HepG2 (cell line): Measurements from ENCODE around the gene ZNF341. TPM values are rescaled to one million over a fixed set of nuclear protein-coding genes. Genes with fewer than 3 reads are reported as not detected.

Experiments
- IRF2 ChIP-seq: IDR thresholded peaks from 2 replicates; pipeline ENCODE4 v1.6.1; 2018; ENCODE audit warnings: missing genetic modification reagents, missing compliant biosample characterization
- MTA3 ChIP-seq: sonication (generic); formaldehyde crosslinking; IDR thresholded peaks from 2 replicates; pipeline ENCODE4 v1.4.0; 2020; ENCODE audit warnings: missing genetic modification reagents
- REL ChIP-seq: sonication (generic); formaldehyde crosslinking; conservative IDR thresholded peaks from 2 replicates; pipeline ENCODE4 v1.8.0; 2022; ENCODE audit warnings: mild to moderate bottlenecking, missing genetic modification reagents, moderate library complexity
- RFX3 ChIP-seq: IDR thresholded peaks from 2 replicates; pipeline ENCODE4 v1.6.1; 2016; ENCODE audit warnings: missing biosample characterization, missing genetic modification reagents
- RFX5 ChIP-seq: IDR thresholded peaks from 2 replicates; pipeline ENCODE4 v1.6.1; 2011; ENCODE audit warnings: low read depth, low read length, improper control_type of control experiment
- RFXAP ChIP-seq: sonication (generic); formaldehyde crosslinking; IDR thresholded peaks from 2 replicates; pipeline ENCODE4 v1.4.0; 2020; ENCODE audit warnings: missing genetic modification reagents, borderline replicate concordance
- SMARCC2 ChIP-seq: fragments of 450-650 bp; IDR thresholded peaks from 2 replicates; pipeline ENCODE4 v1.6.1; 2017; ENCODE audit warnings: antibody characterized with exemption, mild to moderate bottlenecking
- TBX2 ChIP-seq: sonication (generic); formaldehyde crosslinking; IDR thresholded peaks from 2 replicates; pipeline ENCODE4 v1.5.0; 2020; ENCODE audit warnings: missing genetic modification reagents, mild to moderate bottlenecking, borderline replicate concordance
- TMF1 ChIP-seq: sonication (generic); formaldehyde crosslinking; IDR thresholded peaks from 2 replicates; pipeline ENCODE4 v1.8.1; 2022; ENCODE audit warnings: low read depth, missing genetic modification reagents
- ZBTB38 ChIP-seq: sonication (generic); formaldehyde crosslinking; IDR thresholded peaks from 2 replicates; pipeline ENCODE4 v1.5.1; 2020; ENCODE audit warnings: mild to moderate bottlenecking, missing genetic modification reagents
- ZC3H13 ChIP-seq: sonication (generic); formaldehyde crosslinking; IDR thresholded peaks from 2 replicates; pipeline ENCODE4 v1.8.1; 2023; ENCODE audit warnings: mild to moderate bottlenecking, missing genetic modification reagents, moderate library complexity
- ZFY ChIP-seq: sonication (generic); formaldehyde crosslinking; IDR thresholded peaks from 2 replicates; pipeline ENCODE4 v1.4.0; 2020; ENCODE audit warnings: missing genetic modification reagents
- ZMYM4 ChIP-seq: sonication (generic); formaldehyde crosslinking; IDR thresholded peaks from 2 replicates; pipeline ENCODE4 v1.8.1; 2023; ENCODE audit warnings: mild to moderate bottlenecking, missing genetic modification reagents
- ZNF138 ChIP-seq: sonication (generic); formaldehyde crosslinking; IDR thresholded peaks from 2 replicates; pipeline ENCODE4 v1.5.0; 2020; ENCODE audit warnings: mild to moderate bottlenecking, low read depth, missing genetic modification reagents
- ZNF414 ChIP-seq: sonication (generic); formaldehyde crosslinking; IDR thresholded peaks from 2 replicates; pipeline ENCODE4 v1.5.0; 2020; ENCODE audit warnings: missing genetic modification reagents
- ZNF460 ChIP-seq: sonication (generic); formaldehyde crosslinking; IDR thresholded peaks from 2 replicates; pipeline ENCODE4 v1.5.1; 2020; ENCODE audit warnings: missing genetic modification reagents, mild to moderate bottlenecking, borderline replicate concordance
- ZNF556 ChIP-seq: sonication (generic); formaldehyde crosslinking; IDR thresholded peaks from 2 replicates; pipeline ENCODE4 v1.4.0; 2020; ENCODE audit warnings: mild to moderate bottlenecking, missing genetic modification reagents, borderline replicate concordance
- ZNF577 ChIP-seq: sonication (generic); formaldehyde crosslinking; IDR thresholded peaks from 2 replicates; pipeline ENCODE4 v1.4.0; 2020; ENCODE audit warnings: mild to moderate bottlenecking, low read depth, missing genetic modification reagents, borderline replicate concordance
- ZNF605 ChIP-seq: sonication (generic); formaldehyde crosslinking; IDR thresholded peaks from 2 replicates; pipeline ENCODE4 v1.8.0; 2022; ENCODE audit warnings: mild to moderate bottlenecking, missing genetic modification reagents
- ZNF839 ChIP-seq: sonication (generic); formaldehyde crosslinking; IDR thresholded peaks from 2 replicates; pipeline ENCODE4 v1.4.0; 2020; ENCODE audit warnings: missing genetic modification reagents, mild to moderate bottlenecking, borderline replicate concordance
- ZSCAN12 ChIP-seq: sonication (generic); formaldehyde crosslinking; IDR thresholded peaks from 2 replicates; pipeline ENCODE4 v1.9.0; 2021; ENCODE audit warnings: mild to moderate bottlenecking, missing genetic modification reagents
- ZUFSP ChIP-seq: sonication (generic); formaldehyde crosslinking; IDR thresholded peaks from 2 replicates; pipeline ENCODE4 v1.9.0; 2021; ENCODE audit warnings: missing genetic modification reagents, mild to moderate bottlenecking, borderline replicate concordance
- polyA plus RNA-seq, 8 experiments: library from polyadenylated mRNA; depleted of rRNA in 3 of 8; stranded (reverse) in 7 of 8; unstranded in 1 of 8; fragments of >200 nt; fragmentation: Illumina TruSeq in 4 of 8; extraction: Trizol in 4 of 8; gene quantifications; 2 replicates each; pipeline versions ENCODE4 v1.2.1 to v1.2.3, GENCODE V29; 2011 to 2016; ENCODE audit warnings: low read depth in 4 of 8, missing spikeins in 1 of 8, mixed read lengths in 1 of 8; ENCODE audit not compliant: insufficient read depth in 1 of 8
- total RNA-seq, 5 experiments: library from RNA; depleted of rRNA; stranded (reverse); fragments of >200 nt; fragmentation: Illumina TruSeq; extraction: Trizol; gene quantifications; 2 replicates each; pipeline ENCODE4 v1.2.3, GENCODE V29; 2016; ENCODE audit warnings: low read depth in 1 of 5
- TF ChIP-seq, protein P1 (sequence below): sonication (generic); formaldehyde crosslinking; conservative IDR thresholded peaks from 2 replicates; pipeline ENCODE4 v1.8.0; 2022; ENCODE audit warnings: low read depth, missing genetic modification reagents

ZNF341 gene
- total and polyA plus RNA-seq, 2 of the 13 experiments (the other 11 are each of a cell fraction or from before 2014, with no cell fraction given): 1.1 to 2.2 TPM

GRCh38 chr20:33838035-33838864 lies 106.5 kb downstream of the ZNF341 start (continued):
- TF ChIP-seq MTA3 (CRISPR knock-in tag): no peak
- peak; percentile 31; the same call in 1 of the 2 replicates for TF ChIP-seq ZNF414 (CRISPR knock-in tag)
- TF ChIP-seq ZBTB38 (CRISPR knock-in tag): no peak
- peak; percentile 22; the same call in 1 of the 2 replicates for TF ChIP-seq ZFY
- TF ChIP-seq REL (CRISPR knock-in tag): no peak
- no peak for TF ChIP-seq ZNF460 (CRISPR knock-in tag)
- TF ChIP-seq IRF2 (CRISPR knock-in tag): no peak
- TF ChIP-seq RFX5: no peak
- TF ChIP-seq ZSCAN12 (CRISPR knock-in tag): no peak
- TF ChIP-seq TMF1: no peak
- TF ChIP-seq ZNF605 (CRISPR knock-in tag): no peak
- peak; percentile 28; the same call in 1 of the 2 replicates for TF ChIP-seq ZMYM4
- TF ChIP-seq ZC3H13 (CRISPR knock-in tag): no peak
- 0 out of 2 replicates have a peak, but pooled peaks have one; percentile 81 for TF ChIP-seq ZNF577 (CRISPR knock-in tag)
- TF ChIP-seq TBX2 (CRISPR knock-in tag): peak; percentile 30; the same call in 1 of the 2 replicates
- no peak for TF ChIP-seq RFX3
- no peak for TF ChIP-seq ZNF138
- TF ChIP-seq RFXAP (CRISPR knock-in tag): 0 out of 2 replicates have a peak, but pooled peaks have one; percentile 30
- TF ChIP-seq ZUFSP (CRISPR knock-in tag): no peak
- TF ChIP-seq ZNF839: no peak
- 0 out of 2 replicates have a peak, but pooled peaks have one; percentile 18 for TF ChIP-seq ZNF556
- TF ChIP-seq SMARCC2: no peak
- TF ChIP-seq, protein P1, sequence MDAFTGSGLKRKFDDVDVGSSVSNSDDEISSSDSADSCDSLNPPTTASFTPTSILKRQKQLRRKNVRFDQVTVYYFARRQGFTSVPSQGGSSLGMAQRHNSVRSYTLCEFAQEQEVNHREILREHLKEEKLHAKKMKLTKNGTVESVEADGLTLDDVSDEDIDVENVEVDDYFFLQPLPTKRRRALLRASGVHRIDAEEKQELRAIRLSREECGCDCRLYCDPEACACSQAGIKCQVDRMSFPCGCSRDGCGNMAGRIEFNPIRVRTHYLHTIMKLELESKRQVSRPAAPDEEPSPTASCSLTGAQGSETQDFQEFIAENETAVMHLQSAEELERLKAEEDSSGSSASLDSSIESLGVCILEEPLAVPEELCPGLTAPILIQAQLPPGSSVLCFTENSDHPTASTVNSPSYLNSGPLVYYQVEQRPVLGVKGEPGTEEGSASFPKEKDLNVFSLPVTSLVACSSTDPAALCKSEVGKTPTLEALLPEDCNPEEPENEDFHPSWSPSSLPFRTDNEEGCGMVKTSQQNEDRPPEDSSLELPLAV (CRISPR knock-in tag): no peak
